GM18873 (cell line): ENCODE data around the gene DNAJC12.
A peak's percentile ranks its signal among the peaks of the same experiment; 100 is the strongest.
"Not testable (repeated sequence)": the region's sequence is repeated elsewhere in the genome, so short reads cannot be mapped to it uniquely, and the experiment has no call there.

Experiments
- ATAC-seq: cut with Tn5 transposase; IDR thresholded peaks from one replicate; pipeline ENCODE4 v1.9.1; 2021; ENCODE audit warnings: mild to moderate bottlenecking, moderate library complexity, moderate number of reproducible peaks; ENCODE audit not compliant: unreplicated experiment, low FRiP score

Gene DNAJC12

DNA sequence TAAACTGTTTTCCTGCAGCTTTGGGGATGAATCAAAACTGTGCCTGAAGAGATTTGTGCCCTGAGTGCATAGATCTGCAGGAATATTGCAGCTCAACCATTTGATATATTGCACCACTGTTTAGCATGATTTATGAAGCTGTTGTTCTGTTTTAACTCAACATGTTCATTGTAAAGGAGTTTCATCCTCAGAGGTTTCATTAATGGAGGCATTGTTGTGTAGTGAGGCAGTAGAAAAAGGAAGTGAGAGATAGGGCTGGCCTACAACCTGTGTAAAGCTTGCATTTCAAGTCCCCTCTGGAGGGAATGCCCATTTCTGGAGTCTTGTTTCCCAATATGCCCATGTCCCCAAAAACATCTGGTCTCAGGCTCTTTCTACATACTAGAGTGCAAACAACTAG, 67.5 kb downstream of the DNAJC12 start:
- ATAC-seq = peak; percentile 73

- no peak for ATAC-seq
Observed at GRCh38 chr10:67767244-67767643, 70.7 kb downstream of the DNAJC12 start.

- ATAC-seq = peak; percentile 85
Observed at GRCh38 chr10:67764012-67764822, 73.8 kb downstream of the DNAJC12 start.

GRCh38 chr10:67763499-67764011, 74.4 kb downstream of the DNAJC12 start:
- peak; percentile 26 for ATAC-seq

DNA sequence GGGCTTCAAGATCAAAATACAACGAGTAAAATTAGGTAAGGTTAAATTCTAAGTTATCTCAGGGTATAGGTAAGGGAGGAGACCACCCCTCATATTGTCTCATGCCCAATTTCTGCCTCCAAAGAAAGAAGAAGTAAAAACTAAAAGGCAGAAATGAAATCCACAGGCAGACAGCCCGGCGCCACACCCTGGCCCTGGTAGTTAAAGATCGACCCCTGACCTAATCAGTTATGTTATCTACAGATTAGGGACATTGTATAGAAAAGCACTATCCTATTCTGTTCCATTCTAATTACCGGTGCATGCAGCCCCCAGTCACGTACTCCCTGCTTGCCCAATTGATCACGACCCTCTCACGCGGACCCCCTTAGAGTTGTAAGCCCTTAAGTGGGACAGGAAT, 75.4 kb downstream of the DNAJC12 start:
- not testable (repeated sequence) for ATAC-seq

- ATAC-seq = no peak
Observed at GRCh38 chr10:67760272-67760671, 77.7 kb downstream of the DNAJC12 start.
